SK-N-SH (cell line): ENCODE data around the gene P2RY1. TPM values are rescaled to one million over a fixed set of nuclear protein-coding genes. Genes with fewer than 3 reads are reported as not detected.
"Not testable (repeated sequence)": the region's sequence is repeated elsewhere in the genome, so short reads cannot be mapped to it uniquely, and the experiment has no call there.

Experiments used
- CTCF ChIA-PET: fragments of 300-600, 350-600 bp; formaldehyde crosslinking; extraction: SDS; loops from one replicate; lab custom pipeline; 2021; lab: Yijun Ruan, JAX
- POLR2A ChIA-PET: fragments of 350-600 bp; sonication (Branson Sonifier 250); formaldehyde crosslinking; extraction: SDS; loops from one replicate; lab custom pipeline; 2020; ENCODE audit warnings: antibody characterized with exemption, inconsistent platforms; lab: Yijun Ruan, JAX
- DNase-seq: peaks from one replicate; pipeline ENCODE4 v3.0.0; 2012
- H2AFZ ChIP-seq: fragments of 200-600 bp; sonication (generic); 2 replicates; pipeline ENCODE4 v1.8.1; 2016; ENCODE audit warnings: antibody characterized with exemption, mild to moderate bottlenecking, low read depth
- H3F3A ChIP-seq: fragments of 200-600 bp; sonication (generic); replicated peaks from 2 replicates; pipeline ENCODE3; 2016; ENCODE audit warnings: antibody characterized with exemption, mild to moderate bottlenecking; ENCODE audit not compliant: insufficient read depth
- H3K27ac ChIP-seq, 2 experiments: fragments of 200-500 bp in 1 of 2; fragments of 200-600 bp in 1 of 2; sonication (Bioruptor generic) in 1 of 2; sonication (generic), shearing (Covaris generic) in 1 of 2; 2 replicates each; pipeline versions ENCODE4 v1.5.1 to v1.6.1; 2014 to 2016; ENCODE audit warnings: low read depth in 2 of 2, inconsistent platforms in 1 of 2, low read length in 1 of 2, mild to moderate bottlenecking in 1 of 2, mixed read lengths in 1 of 2
- H3K27me3 ChIP-seq: fragments of 200-600 bp; sonication (generic), shearing (Covaris generic); 2 replicates; pipeline ENCODE4 v1.6.1; 2016; ENCODE audit warnings: mixed run types; ENCODE audit not compliant: insufficient read depth
- H3K36me3 ChIP-seq, 2 experiments: fragments of 200-500 bp in 1 of 2; fragments of 200-600 bp in 1 of 2; sonication (Bioruptor generic) in 1 of 2; sonication (generic) in 1 of 2; replicated peaks in 1 of 2; 2 replicates each; pipeline versions ENCODE3 to v1.5.1; 2014 to 2016; ENCODE audit warnings: low read length in 1 of 2, mild to moderate bottlenecking in 1 of 2; ENCODE audit not compliant: insufficient read depth in 2 of 2, control insufficient read depth in 1 of 2
- H3K4me1 ChIP-seq, 2 experiments: fragments of 200-500 bp in 1 of 2; fragments of 200-600 bp in 1 of 2; sonication (Bioruptor generic) in 1 of 2; sonication (generic), shearing (Covaris generic) in 1 of 2; 2 replicates each; pipeline versions ENCODE4 v1.5.1 to v1.6.1; 2014 to 2016; ENCODE audit warnings: low read depth in 1 of 2, low read length in 1 of 2, mixed run types in 1 of 2; ENCODE audit not compliant: insufficient read depth in 2 of 2, control insufficient read depth in 1 of 2
- H3K4me2 ChIP-seq: fragments of 200-600 bp; sonication (generic), shearing (Covaris generic); 2 replicates; pipeline ENCODE4 v1.6.1; 2017; ENCODE audit warnings: mixed run types
- H3K4me3 ChIP-seq, 2 experiments: fragments of 200-500 bp in 1 of 2; fragments of 200-600 bp in 1 of 2; sonication (Bioruptor generic) in 1 of 2; sonication (generic), shearing (Covaris generic) in 1 of 2; 2 replicates each; pipeline versions ENCODE4 v1.5.1 to v1.8.1; 2014 to 2016; ENCODE audit warnings: low read depth in 2 of 2, inconsistent platforms in 1 of 2, low read length in 1 of 2, mild to moderate bottlenecking in 1 of 2, mixed read lengths in 1 of 2, moderate library complexity in 1 of 2
- H3K79me2 ChIP-seq: fragments of 200-600 bp; sonication (generic); 2 replicates; pipeline ENCODE4 v1.8.1; 2017; ENCODE audit warnings: mild to moderate bottlenecking; ENCODE audit not compliant: insufficient read depth
- H3K9ac ChIP-seq: fragments of 200-600 bp; sonication (generic); 2 replicates; pipeline ENCODE4 v1.6.1; 2017; ENCODE audit warnings: mixed run types
- H3K9me2 ChIP-seq: fragments of 200-600 bp; sonication (generic); 2 replicates; pipeline ENCODE4 v1.6.1; 2017; ENCODE audit warnings: mixed run types
- H3K9me3 ChIP-seq: fragments of 200-600 bp; sonication (generic); 2 replicates; pipeline ENCODE4 v1.6.1; 2017; ENCODE audit warnings: mixed run types, mild to moderate bottlenecking, moderate library complexity
- H4K20me1 ChIP-seq: fragments of 200-600 bp; sonication (generic); 2 replicates; pipeline ENCODE4 v1.6.1; 2017; ENCODE audit warnings: mild to moderate bottlenecking, mixed run types; ENCODE audit not compliant: insufficient read depth
- CTCF ChIP-seq: fragments of 200-600 bp; sonication (generic); IDR thresholded peaks from 2 replicates; pipeline ENCODE4 v1.6.1; 2017; ENCODE audit warnings: antibody characterized with exemption, mild to moderate bottlenecking, moderate library complexity
- FOSL2 ChIP-seq: IDR thresholded peaks from 2 replicates; pipeline ENCODE4 v1.4.0; 2012; ENCODE audit warnings: low read depth, mild to moderate bottlenecking, moderate library complexity, borderline replicate concordance
- REST ChIP-seq: IDR thresholded peaks from 2 replicates; pipeline ENCODE4 v1.6.1; 2012; ENCODE audit warnings: mild to moderate bottlenecking, low read depth, low read length, moderate library complexity
- USF1 ChIP-seq: IDR thresholded peaks from 2 replicates; pipeline ENCODE4 v1.4.0; 2012; ENCODE audit warnings: low read depth, borderline replicate concordance
- WGBS: methylation state at CpG from one replicate; pipeline ENCODE4 v1.1.6; 2017; ENCODE audit warnings: low lambda C conversion rate; 5-methylcytosine and 5-hydroxymethylcytosine counted together
- polyA plus RNA-seq, 3 experiments: library from polyadenylated mRNA; depleted of rRNA; stranded (reverse); fragments of >200 nt; gene quantifications; 2 replicates each; pipeline ENCODE4 v1.2.3, GENCODE V29; 2012

The P2RY1 gene
- polyA plus RNA-seq, 1 of the 3 experiments (the other 2 are of a cell fraction), result not detected

GRCh38 chr3:152842413-152842812 lies 7.5 kb downstream of the P2RY1 start:
- Histone ChIP-seq H3K4me2 (no peak overlapping the region), H3K9ac (no peak overlapping the region)
- TF ChIP-seq USF1 (no peak), FOSL2 (no peak), CTCF (no peak)
- TF ChIP-seq, all 33 proteins: peak for 0
- ChIA-PET CTCF (no interaction called here), POLR2A (no interaction called here)
- no peaks in the 10 kb centered on the region for H3K36me3 ChIP-seq
- no peak overlapping the region for H3K4me3 ChIP-seq
- H3K9me2 ChIP-seq, result no peaks in the 10 kb centered on the region
- no peak overlapping the region for H2AFZ ChIP-seq
- H4K20me1 ChIP-seq, result no peaks in the 10 kb centered on the region
- no peak for DNase-seq
- no peak overlapping the region for H3K27ac ChIP-seq
- no peaks in the 10 kb centered on the region for H3K9me3 ChIP-seq
- peaks cover 6% of the 10 kb centered on the region; the same call in 1 of the 2 replicates for H3K27me3 ChIP-seq
- no peaks in the 10 kb centered on the region for H3K79me2 ChIP-seq
- H3K4me1 ChIP-seq, result no peaks in the 10 kb centered on the region
- H3F3A ChIP-seq, result no peaks in the 10 kb centered on the region

- Histone ChIP-seq H3K36me3 (no peaks in the 10 kb centered on the region), H3K4me1 (no peaks in the 10 kb centered on the region), H3K4me2 (no peak overlapping the region), H3F3A (no peaks in the 10 kb centered on the region), H3K9me3 (no peaks in the 10 kb centered on the region)
- no peak for DNase-seq
- POLR2A ChIA-PET, result no interaction called here
- no peak for TF ChIP-seq REST
- TF ChIP-seq, all 33 proteins: peak for 0
- Histone ChIP-seq H3K9ac (no peak overlapping the region), H3K4me3 (no peak overlapping the region), H3K9me2 (no peaks in the 10 kb centered on the region), H3K27ac (no peak overlapping the region), H3K79me2 (no peaks in the 10 kb centered on the region), H3K27me3 (no peaks in the 10 kb centered on the region), H4K20me1 (no peaks in the 10 kb centered on the region), H2AFZ (no peak overlapping the region)
- CTCF ChIA-PET, result interaction anchor here (1.1 kb wide), 1 partner anchor 371 kb away, joined by 3 read pairs; no protein-coding TSS in a partner anchor
Measured at GRCh38 chr3:152843955-152844354, 9.0 kb downstream of the P2RY1 start.

GRCh38 chr3:152846572-152847202 lies 11.8 kb downstream of the P2RY1 start:
- H2AFZ ChIP-seq, H3F3A ChIP-seq, H3K79me2 ChIP-seq, H3K27ac ChIP-seq, POLR2A ChIA-PET, H3K9me2 ChIP-seq, H3K9ac ChIP-seq, DNase-seq, H3K9me3 ChIP-seq, H3K27me3 ChIP-seq, H4K20me1 ChIP-seq, CTCF ChIA-PET, H3K36me3 ChIP-seq, H3K4me2 ChIP-seq, H3K4me3 ChIP-seq, H3K4me1 ChIP-seq: not testable (repeated sequence)
- 6% methylated on average over 2 of the region's 3 CpGs for WGBS

GRCh38 chr3:152847599-152847998 lies 12.7 kb downstream of the P2RY1 start:
- H3K4me1 ChIP-seq, H3K79me2 ChIP-seq, H3K27ac ChIP-seq, H3K9me2 ChIP-seq, H3K9me3 ChIP-seq, H3F3A ChIP-seq, H2AFZ ChIP-seq, CTCF ChIA-PET, H3K4me3 ChIP-seq, H3K27me3 ChIP-seq, H3K36me3 ChIP-seq, DNase-seq, H3K9ac ChIP-seq, POLR2A ChIA-PET, H3K4me2 ChIP-seq, H4K20me1 ChIP-seq: not testable (repeated sequence)
- 0% methylated on average over 1 of the region's 1 CpG for WGBS
